ENCODE measurements around the gene SLC32A1. TPM values are rescaled to one million over a fixed set of nuclear protein-coding genes. Genes with fewer than 3 reads are reported as not detected.

The SLC32A1 gene
- total RNA-seq, 1 experiment from 2014 or later = 0.24 TPM

GRCh38 chr20:38759106-38759505 lies 34.8 kb downstream of the SLC32A1 start:
- Histone ChIP-seq H3K4me1 (ENCODE audit: insufficient read depth, low read length) (no peaks in the 10 kb centered on the region), H3K4me2 (ENCODE audit: insufficient read depth, insufficient read length, low read length) (no peak overlapping the region), H4K8ac (replicated peaks; ENCODE audit: insufficient read length, low read depth, low read length) (no peak overlapping the region), H4K91ac (ENCODE audit: insufficient read length, low read depth, low read length) (no peak overlapping the region), H3T11ph (ENCODE audit: low read length) (no peak overlapping the region), H3K23me2 (ENCODE audit: insufficient read length, low read depth, low read length, poor library complexity, severe bottlenecking) (no peaks in the 10 kb centered on the region), H2AFZ (ENCODE audit: low read length) (no peak overlapping the region), H3K79me2 (ENCODE audit: insufficient read depth, low read length) (no peaks in the 10 kb centered on the region), H2AK5ac (ENCODE audit: insufficient read length, low read length) (no peak overlapping the region), H4K20me1 (ENCODE audit: control insufficient read depth, insufficient read depth, insufficient read length) (no peaks in the 10 kb centered on the region), H3K27ac (ENCODE audit: insufficient read length, low read depth, low read length) (no peak overlapping the region), H2BK120ac (ENCODE audit: low read depth, low read length, poor library complexity, severe bottlenecking) (no peak overlapping the region), H4K5ac (ENCODE audit: insufficient read length, low read depth, low read length) (no peak overlapping the region), H2BK5ac (ENCODE audit: insufficient read length, low read length) (no peak overlapping the region), H3K56ac (ENCODE audit: insufficient read length, low read depth, low read length) (no peak overlapping the region), H3K14ac (ENCODE audit: insufficient read depth, low read length) (no peak overlapping the region), H3K18ac (ENCODE audit: insufficient read length, low read depth, low read length) (no peak overlapping the region), H2BK20ac (ENCODE audit: low read depth, low read length, poor library complexity, severe bottlenecking) (no peak overlapping the region), H2BK12ac (ENCODE audit: insufficient read length, low read depth, low read length) (no peak overlapping the region), H3K27me3 (ENCODE audit: insufficient read depth, low read length) (no peaks in the 10 kb centered on the region), H3K9me3 (ENCODE audit: control insufficient read depth, low read depth, low read length) (no peaks in the 10 kb centered on the region), H2BK15ac (ENCODE audit: low read depth, low read length) (no peak overlapping the region), H3K79me1 (ENCODE audit: insufficient read depth, low read depth, low read length, poor library complexity, severe bottlenecking) (no peaks in the 10 kb centered on the region), H3K4ac (ENCODE audit: low read depth, low read length) (no peak overlapping the region), H3K9ac (ENCODE audit: extremely low read depth, insufficient read length, low read length) (no peak overlapping the region), H3K23ac (ENCODE audit: insufficient read length, low read depth, low read length) (no peak overlapping the region)
- Mint-ChIP-seq H3K36me3 (ENCODE audit: insufficient read depth in 1 of 3, low read depth in 3 of 3) (peaks cover 32 to 80% (median 65%) of the 10 kb centered on the region in 3 experiments; a peak in 6 of 7 replicates), H3K27me3 (ENCODE audit: low read depth) (no peaks in the 10 kb centered on the region; the same call in 1 of the 2 replicates), H3K4me1 (no peaks in the 10 kb centered on the region), H3K27ac (no peak overlapping the region), H3K9me3 (no peaks in the 10 kb centered on the region), H3K4me3 (no peak overlapping the region)
- no peak for DNase-seq
- no peak for TF ChIP-seq CTCF (conservative IDR thresholded peaks at IDR 0.05)
- WGBS (ENCODE audit: extremely low coverage, insufficient read length, low lambda C conversion rate) = no CpG with 5 or more reads among the region's 7 CpGs

Data from H9 (cell line).